ENCODE results near the gene SCLY. TPM values are rescaled to one million over a fixed set of nuclear protein-coding genes. Genes with fewer than 3 reads are reported as not detected.
"Not testable (repeated sequence)": the region's sequence is repeated elsewhere in the genome, so short reads cannot be mapped to it uniquely, and the experiment has no call there.

SCLY gene
- total RNA-seq, 2 experiments from 2014 or later, result 29.1 to 53.8 TPM

DNA sequence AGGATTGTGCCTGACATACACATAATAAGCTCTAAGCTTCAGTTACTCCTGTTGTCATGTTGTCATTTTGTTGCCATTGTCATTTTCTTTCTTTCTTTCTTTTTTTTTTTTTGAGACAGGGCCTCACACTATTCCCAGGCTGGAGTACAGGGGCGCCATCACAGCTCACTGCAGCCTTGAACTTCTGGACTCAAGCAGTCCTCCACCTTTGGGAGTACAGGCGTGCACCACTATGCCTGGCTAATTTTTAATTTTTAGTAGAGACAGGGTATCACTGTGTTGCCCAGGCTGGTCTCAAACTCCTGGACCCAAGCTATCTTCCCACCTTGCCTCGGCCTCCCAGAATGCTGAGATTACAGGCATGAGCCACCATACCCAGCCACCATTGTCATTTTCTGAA is 30.9 kb upstream of the SCLY start:
- Mint-ChIP-seq H3K36me3 (peaks cover 5% of the 10 kb centered on the region), H3K27me3 (no peaks in the 10 kb centered on the region), H3K4me1 (peaks cover 10% of the 10 kb centered on the region), H3K9me3 (ENCODE audit: low read depth) (no peaks in the 10 kb centered on the region), H3K27ac (no peak overlapping the region), H3K4me3 (no peak overlapping the region)
- CTCF ChIA-PET, result no interaction called here
- ATAC-seq (no peak), DNase-seq (no peak)

DNA sequence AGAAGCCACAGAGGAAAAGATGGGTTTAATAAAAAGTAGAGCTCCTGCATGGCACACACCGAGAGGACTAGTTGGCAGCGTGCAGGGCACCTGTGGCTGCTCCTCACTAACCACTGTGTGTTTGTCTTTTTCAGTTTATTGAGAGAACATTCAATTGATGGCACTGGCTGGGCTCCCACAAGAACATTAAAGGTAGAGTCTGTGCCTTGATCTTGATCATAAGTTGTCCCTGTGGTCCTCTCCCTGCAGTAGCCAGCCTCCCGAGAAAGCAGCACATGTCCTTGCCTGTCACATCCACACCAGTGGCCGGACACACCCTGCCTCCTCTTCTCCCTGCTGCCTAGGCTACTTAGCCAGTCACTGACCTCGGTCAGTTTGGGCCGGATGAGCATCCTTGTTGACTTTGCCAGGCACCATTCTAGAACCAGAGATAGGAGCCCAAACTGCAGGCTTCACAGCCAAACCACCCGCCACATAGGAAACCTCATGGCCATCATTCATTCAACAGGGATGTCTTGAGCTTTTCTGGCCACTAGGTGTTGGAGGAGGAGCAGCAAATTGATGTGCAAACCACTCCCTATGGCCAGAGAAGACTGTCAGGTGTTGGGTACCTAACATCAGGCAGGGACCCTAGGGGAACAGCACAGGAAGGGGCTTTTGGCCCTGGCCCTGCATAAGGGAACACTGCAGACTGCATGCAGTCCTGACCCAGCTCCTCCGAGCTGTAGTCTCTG is 30.2 kb upstream of the SCLY start:
- Mint-ChIP-seq H3K27me3 (no peaks in the 10 kb centered on the region), H3K36me3 (peaks cover 5% of the 10 kb centered on the region), H3K9me3 (ENCODE audit: low read depth) (no peaks in the 10 kb centered on the region), H3K4me3 (no peak overlapping the region), H3K27ac (no peak overlapping the region), H3K4me1 (peaks cover 3% of the 10 kb centered on the region)
- ATAC-seq (no peak), DNase-seq (no peak)
- CTCF ChIA-PET, result no interaction called here

DNA sequence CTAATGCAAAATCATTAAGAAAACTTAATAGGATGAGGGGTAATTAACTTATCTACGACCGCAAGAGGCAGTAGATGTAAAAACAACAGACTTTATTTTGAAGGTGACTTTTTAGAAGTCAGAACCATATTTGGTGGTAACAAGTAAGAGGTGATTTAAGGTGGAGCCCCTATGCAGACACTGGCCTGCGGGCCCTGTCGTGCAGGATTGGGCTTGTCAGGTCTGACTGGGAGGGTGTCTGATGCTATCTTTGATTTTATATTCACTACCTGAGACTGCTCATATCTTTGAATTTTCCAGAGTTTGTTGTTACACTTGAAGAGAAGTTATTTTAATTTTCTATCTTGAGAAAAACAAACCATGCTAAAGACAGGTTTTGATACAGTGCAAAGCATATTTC is 29.1 kb upstream of the SCLY start:
- Mint-ChIP-seq H3K27me3 (no peaks in the 10 kb centered on the region), H3K36me3 (peaks cover 5% of the 10 kb centered on the region), H3K4me3 (no peak overlapping the region), H3K4me1 (peaks cover 3% of the 10 kb centered on the region), H3K27ac (no peak overlapping the region), H3K9me3 (ENCODE audit: low read depth) (no peaks in the 10 kb centered on the region)
- CTCF ChIA-PET, result no interaction called here
- no peak for ATAC-seq
- DNase-seq, result no peak

DNA sequence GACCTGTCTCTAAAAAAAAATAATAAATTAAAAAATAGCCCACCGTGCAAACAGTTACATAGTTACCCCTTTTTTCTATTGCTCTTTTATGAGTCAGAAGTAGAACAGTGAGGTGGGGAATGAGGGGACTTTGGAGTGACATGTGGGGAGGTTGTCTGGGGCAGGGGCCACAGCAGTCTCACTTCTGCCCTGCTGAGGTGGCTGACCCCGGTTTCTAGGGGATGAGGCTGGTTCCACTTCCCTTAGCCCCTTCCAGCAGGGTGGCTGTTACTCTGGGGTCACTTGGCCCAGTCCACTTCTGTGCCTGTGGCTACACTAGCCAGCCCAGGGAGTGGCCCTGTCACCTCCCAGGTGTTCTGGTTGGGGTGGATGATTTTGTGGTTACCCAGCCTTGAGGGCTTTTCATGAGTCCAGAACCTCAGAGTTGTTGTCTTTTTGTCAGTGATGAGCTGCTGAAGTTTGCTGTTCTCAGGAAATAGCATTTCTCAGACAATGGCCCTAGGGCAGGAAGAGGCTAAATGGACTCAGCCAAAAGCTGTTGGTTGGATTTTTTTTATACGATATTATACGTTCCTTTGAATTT is 28.0 kb upstream of the SCLY start:
- Mint-ChIP-seq H3K4me1 (peaks cover 3% of the 10 kb centered on the region), H3K9me3 (ENCODE audit: low read depth) (no peaks in the 10 kb centered on the region), H3K36me3 (peaks cover 5% of the 10 kb centered on the region), H3K4me3 (no peak overlapping the region), H3K27me3 (no peaks in the 10 kb centered on the region), H3K27ac (no peak overlapping the region)
- DNase-seq, result no peak
- CTCF ChIA-PET, result no interaction called here
- ATAC-seq, result no peak

DNA sequence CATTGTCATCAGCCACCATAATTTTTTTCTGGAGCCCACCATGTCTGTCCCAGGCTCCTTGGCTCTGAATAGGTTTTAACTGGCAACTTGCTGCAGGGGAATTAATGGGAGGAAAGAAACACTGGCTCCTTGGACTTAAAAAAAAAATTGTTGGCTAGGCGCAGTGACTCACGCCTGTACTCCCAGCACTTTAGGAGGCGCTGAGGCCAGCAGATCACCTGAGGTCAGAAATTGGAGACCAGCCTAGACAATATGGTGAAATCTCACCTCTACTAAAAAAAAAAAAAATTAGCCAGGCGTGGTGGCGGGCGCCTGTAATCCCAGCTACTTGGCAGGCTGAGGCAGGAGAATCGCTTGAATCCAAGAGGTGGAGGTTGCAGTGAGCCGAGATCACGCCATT is 26.8 kb upstream of the SCLY start:
- H3K27me3 Mint-ChIP-seq; H3K36me3 Mint-ChIP-seq; DNase-seq; H3K9me3 Mint-ChIP-seq (ENCODE audit: low read depth); CTCF ChIA-PET; H3K4me1 Mint-ChIP-seq; H3K27ac Mint-ChIP-seq; H3K4me3 Mint-ChIP-seq; ATAC-seq: not testable (repeated sequence)

DNA sequence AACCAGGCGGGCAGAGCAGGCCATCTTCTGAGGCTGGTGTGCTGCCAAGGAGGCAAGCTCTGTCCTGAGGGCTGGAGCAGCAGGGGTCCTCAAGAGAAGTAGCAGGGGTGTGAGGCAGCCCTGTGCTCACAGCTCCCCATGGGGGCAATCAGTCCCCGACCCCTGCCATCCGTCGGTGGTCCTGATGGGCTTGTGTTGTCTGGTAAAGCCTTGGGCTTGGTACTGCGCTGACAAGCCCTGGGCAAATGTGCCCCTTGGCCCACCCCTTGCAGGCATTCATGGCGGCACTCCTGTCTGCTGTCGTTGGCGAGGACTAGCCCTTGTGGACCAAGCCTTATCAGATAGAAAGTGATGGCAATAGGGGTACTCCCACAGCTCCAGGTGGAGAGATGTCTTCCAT is 22.6 kb upstream of the SCLY start:
- H3K9me3 Mint-ChIP-seq (ENCODE audit: low read depth), result no peaks in the 10 kb centered on the region
- CTCF ChIA-PET, result no interaction called here
- no peaks in the 10 kb centered on the region for H3K27me3 Mint-ChIP-seq
- ATAC-seq, result no peak
- no peak for DNase-seq
- H3K27ac Mint-ChIP-seq, result no peak overlapping the region
- H3K4me1 Mint-ChIP-seq, result peaks cover 3% of the 10 kb centered on the region
- H3K4me3 Mint-ChIP-seq, result no peak overlapping the region
- peaks cover 3% of the 10 kb centered on the region for H3K36me3 Mint-ChIP-seq

DNA sequence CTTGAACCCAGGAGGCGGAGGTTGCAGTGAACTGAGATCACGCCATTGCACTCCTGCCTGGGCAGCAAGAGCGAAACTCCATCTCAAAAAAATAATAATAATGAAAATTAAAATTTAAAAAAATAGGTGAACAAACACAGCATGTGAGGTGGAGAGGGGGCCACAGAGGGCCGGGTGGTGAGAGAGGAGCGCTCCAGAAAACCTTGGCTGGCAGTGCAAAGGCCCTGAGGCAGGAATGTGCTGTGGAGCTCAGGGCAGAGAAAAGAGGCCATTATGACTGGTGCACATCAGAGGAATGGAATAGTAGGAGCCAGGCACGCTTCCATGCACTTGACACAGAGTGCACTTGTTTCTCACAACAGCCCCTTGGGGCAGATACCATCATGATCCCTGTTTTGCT is 21.6 kb upstream of the SCLY start:
- H3K4me3 Mint-ChIP-seq, result no peak overlapping the region
- no peaks in the 10 kb centered on the region for H3K4me1 Mint-ChIP-seq
- CTCF ChIA-PET, result interaction anchor here (1.4 kb wide), 1 partner anchor 21 kb away, joined by 3 read pairs; the partner anchor contains the start of gene SCLY
- H3K36me3 Mint-ChIP-seq, result peaks cover 1% of the 10 kb centered on the region
- ATAC-seq, result no peak
- DNase-seq, result no peak
- H3K9me3 Mint-ChIP-seq (ENCODE audit: low read depth), result no peaks in the 10 kb centered on the region
- H3K27me3 Mint-ChIP-seq, result no peaks in the 10 kb centered on the region
- no peak overlapping the region for H3K27ac Mint-ChIP-seq

DNA sequence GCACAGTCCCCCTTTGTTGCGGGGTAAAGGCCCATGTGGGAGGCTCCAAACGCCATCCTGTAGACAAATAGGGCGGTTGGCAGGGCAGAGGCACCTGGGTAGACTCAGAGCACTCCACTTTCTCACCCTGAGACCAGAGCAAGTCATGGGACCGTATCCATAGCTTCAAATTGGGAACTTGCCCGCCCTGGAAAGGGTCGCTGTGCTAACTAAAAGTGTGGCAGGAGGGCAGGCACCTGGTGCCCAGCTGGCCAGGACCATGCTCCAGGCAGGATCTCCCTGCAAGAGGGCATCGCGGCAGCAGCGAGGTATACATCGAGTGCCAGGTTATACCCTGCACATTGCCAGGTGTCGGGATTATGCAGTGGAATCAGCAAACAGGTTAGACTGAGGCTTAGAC is 20.8 kb upstream of the SCLY start:
- Mint-ChIP-seq H3K27me3 (no peaks in the 10 kb centered on the region), H3K9me3 (ENCODE audit: low read depth) (no peaks in the 10 kb centered on the region), H3K27ac (no peak overlapping the region), H3K36me3 (no peaks in the 10 kb centered on the region), H3K4me1 (no peaks in the 10 kb centered on the region), H3K4me3 (no peak overlapping the region)
- DNase-seq, result no peak
- ATAC-seq, result no peak
- CTCF ChIA-PET, result interaction anchor here (1.4 kb wide), 1 partner anchor 20 kb away, joined by 3 read pairs; the partner anchor contains the start of gene SCLY

DNA sequence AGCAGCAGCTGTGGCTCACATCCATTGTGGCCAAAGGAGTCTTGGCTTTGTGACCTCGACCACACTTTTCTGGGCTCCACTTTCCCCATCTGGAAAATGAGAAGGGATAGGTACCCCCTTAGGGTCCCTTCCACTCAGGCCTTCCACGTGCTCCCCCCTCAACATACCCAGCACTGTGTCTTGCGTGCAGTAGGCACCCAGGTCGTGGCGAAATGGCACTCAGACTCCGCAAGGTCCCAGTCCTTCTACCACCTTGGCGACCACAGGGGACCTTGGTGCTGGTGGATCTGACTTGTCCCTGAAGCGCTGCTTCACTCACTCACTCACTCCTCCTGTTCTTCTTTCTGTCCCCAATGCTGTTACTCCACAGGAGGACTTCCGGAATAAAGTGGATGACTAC is 19.9 kb upstream of the SCLY start:
- no peaks in the 10 kb centered on the region for H3K27me3 Mint-ChIP-seq
- no peak for ATAC-seq
- H3K4me1 Mint-ChIP-seq, result no peaks in the 10 kb centered on the region
- H3K4me3 Mint-ChIP-seq, result no peak overlapping the region
- no peaks in the 10 kb centered on the region for H3K9me3 Mint-ChIP-seq (ENCODE audit: low read depth)
- CTCF ChIA-PET, result no interaction called here
- H3K36me3 Mint-ChIP-seq, result peaks cover 2% of the 10 kb centered on the region
- no peak for DNase-seq
- H3K27ac Mint-ChIP-seq, result no peak overlapping the region

DNA sequence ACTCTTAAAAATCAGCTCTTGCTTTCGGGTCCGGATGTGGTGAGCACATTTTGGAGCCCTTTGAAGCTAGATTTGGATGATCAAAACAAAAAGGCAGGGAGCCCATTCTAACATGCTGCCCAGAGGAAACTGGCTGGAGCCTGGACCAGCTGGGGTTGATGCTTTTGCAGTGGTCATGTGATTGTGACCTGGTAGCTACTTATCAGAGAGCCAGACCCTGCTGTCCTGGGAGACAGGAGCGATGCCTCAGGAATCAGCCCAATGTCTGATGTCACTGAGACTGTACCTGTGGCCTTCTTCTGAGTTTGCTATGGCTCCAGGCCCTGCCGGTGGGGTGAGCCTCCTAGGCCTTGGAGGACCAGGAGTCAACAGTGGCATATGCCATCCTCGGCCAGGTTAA is 18.7 kb upstream of the SCLY start:
- Mint-ChIP-seq H3K36me3 (peaks cover 4% of the 10 kb centered on the region), H3K9me3 (ENCODE audit: low read depth) (no peaks in the 10 kb centered on the region), H3K27me3 (no peaks in the 10 kb centered on the region), H3K27ac (no peak overlapping the region), H3K4me3 (no peak overlapping the region), H3K4me1 (no peaks in the 10 kb centered on the region)
- CTCF ChIA-PET, result no interaction called here
- ATAC-seq, result no peak
- no peak for DNase-seq

DNA sequence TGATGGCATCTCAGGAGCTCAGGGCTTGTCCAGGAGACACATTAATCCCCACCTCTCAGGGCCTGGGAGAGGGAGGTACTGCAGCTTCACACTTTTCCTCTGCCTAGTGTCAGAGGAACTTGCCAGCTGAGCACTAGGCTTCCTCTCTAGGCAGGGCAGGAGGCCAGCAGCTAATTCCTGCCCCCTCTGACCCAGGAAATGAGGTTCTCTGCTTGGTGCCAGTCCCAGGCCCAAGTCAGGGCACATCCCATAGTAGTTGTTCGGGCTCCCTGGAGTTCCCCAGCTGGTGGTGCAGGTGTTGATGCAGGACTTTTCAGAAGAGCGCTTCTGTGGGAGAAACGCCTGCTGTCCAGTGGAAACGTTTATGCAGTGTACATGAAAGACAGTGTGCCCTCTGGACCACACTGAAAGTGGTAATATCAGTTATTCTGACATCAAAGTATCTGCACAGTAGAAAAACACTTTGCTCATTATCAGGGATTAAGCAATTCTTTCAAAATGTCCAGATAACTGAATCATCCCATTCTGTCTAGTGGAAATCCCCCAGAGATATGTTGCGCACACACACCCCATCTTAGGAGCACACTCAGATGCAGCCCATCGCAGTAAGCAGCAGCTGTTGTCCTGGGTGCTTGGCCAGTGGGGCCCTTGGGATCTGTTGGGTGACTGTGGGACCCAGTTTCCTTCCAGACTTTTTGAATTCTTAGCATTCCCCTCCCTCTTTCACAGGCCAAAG is 17.8 kb upstream of the SCLY start:
- DNase-seq (no peak), ATAC-seq (no peak)
- Mint-ChIP-seq H3K4me1 (no peaks in the 10 kb centered on the region), H3K36me3 (peaks cover 7% of the 10 kb centered on the region), H3K27me3 (peaks cover 2% of the 10 kb centered on the region), H3K9me3 (ENCODE audit: low read depth) (peaks cover 2% of the 10 kb centered on the region), H3K4me3 (no peak overlapping the region), H3K27ac (no peak overlapping the region)
- CTCF ChIA-PET, result no interaction called here

DNA sequence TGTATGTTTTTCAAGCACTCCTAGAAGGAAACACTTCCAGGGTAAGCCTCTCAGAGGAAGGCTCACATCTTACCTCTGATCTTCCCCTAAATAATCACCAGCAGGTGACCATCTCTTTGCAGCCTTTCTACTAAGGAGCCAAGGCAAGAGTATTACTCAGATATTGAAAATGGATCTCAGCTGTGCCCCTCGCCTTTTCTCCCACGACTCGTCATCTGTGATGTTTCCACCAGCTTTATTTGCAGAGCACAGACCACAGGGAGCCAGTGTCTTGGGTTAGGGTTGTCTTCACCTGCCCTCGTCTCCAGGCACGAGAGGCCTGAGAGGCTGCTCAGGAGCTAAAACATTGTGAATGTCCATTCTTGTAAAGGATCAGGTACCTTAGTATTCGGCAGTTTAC is 16.9 kb upstream of the SCLY start:
- no peak overlapping the region for H3K27ac Mint-ChIP-seq
- H3K4me3 Mint-ChIP-seq, result no peak overlapping the region
- H3K36me3 Mint-ChIP-seq, result peaks cover 10% of the 10 kb centered on the region
- no peaks in the 10 kb centered on the region for H3K4me1 Mint-ChIP-seq
- H3K9me3 Mint-ChIP-seq (ENCODE audit: low read depth), result peaks cover 3% of the 10 kb centered on the region
- ATAC-seq, result no peak
- CTCF ChIA-PET, result interaction anchor here (0.6 kb wide), 1 partner anchor 9 kb away, joined by 4 read pairs; no protein-coding TSS in a partner anchor
- H3K27me3 Mint-ChIP-seq, result peaks cover 3% of the 10 kb centered on the region
- DNase-seq, result no peak

DNA sequence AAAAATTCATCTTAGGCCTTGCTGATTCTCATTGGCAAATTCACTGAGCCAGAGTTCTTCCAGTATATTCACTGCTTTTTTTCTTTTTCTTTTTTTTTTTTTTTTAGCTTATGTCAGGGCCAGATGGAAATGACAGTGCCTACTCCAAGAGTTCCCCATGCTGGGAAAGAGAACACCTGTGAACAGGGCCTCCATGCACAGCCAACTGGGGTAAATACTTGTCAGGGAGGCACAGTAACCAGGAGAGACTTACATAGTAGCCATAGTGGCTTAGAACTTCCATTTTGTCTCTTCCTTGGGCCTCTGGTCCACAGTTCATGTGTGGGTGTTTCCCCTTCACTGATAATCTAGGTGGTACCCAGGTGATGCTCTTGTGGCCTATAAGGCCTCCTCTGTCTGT is 15.2 kb upstream of the SCLY start:
- H3K4me1 Mint-ChIP-seq, result no peaks in the 10 kb centered on the region
- H3K36me3 Mint-ChIP-seq, result peaks cover 10% of the 10 kb centered on the region
- H3K27ac Mint-ChIP-seq, result no peak overlapping the region
- H3K27me3 Mint-ChIP-seq, result peaks cover 3% of the 10 kb centered on the region
- peaks cover 3% of the 10 kb centered on the region for H3K9me3 Mint-ChIP-seq (ENCODE audit: low read depth)
- DNase-seq (no peak), ATAC-seq (no peak)
- CTCF ChIA-PET, result no interaction called here
- no peak overlapping the region for H3K4me3 Mint-ChIP-seq

DNA sequence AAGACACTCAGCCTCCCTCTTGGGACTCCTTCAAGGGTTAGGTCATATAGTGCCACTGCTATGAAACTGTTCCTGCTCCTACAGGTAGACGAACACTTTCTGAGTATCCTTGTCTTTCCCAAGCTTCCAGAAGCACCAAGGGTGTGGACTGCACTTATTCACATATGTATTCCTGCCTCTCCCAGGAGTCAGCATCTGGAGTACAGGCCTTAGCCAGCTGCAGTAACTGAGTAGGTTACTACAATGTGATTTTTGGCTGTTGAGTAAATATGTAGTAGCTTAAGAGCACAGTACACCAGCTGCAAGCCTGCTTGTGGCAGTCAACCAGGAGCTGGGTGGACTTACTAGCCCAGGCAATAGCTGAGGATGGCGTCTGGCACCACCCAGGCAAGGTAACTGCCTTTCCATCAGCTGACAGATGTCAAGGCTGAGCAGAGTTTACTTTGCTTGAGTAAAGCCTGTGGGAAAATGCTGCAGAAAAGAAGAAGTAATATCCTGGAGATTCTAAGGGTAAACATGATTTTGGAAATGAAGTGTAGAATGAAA is 14.0 kb upstream of the SCLY start:
- Mint-ChIP-seq H3K36me3 (peaks cover 10% of the 10 kb centered on the region), H3K4me3 (no peak overlapping the region), H3K4me1 (no peaks in the 10 kb centered on the region), H3K27me3 (peaks cover 3% of the 10 kb centered on the region), H3K9me3 (ENCODE audit: low read depth) (peaks cover 3% of the 10 kb centered on the region), H3K27ac (no peak overlapping the region)
- no peak for DNase-seq
- ATAC-seq, result no peak
- CTCF ChIA-PET, result no interaction called here

All from activated CD8-positive, alpha-beta memory T cell treated with anti-CD3 and anti-CD28 coated beads, Interleukin-2, amount 10 ng/mL, durations not matched to agents 7 days and 5 days (primary cell).